HG02870 (cell line): Measurements from ENCODE around the gene TSPEAR.

ENCODE experiments used
- ATAC-seq: cut with Tn5 transposase; IDR thresholded peaks from one replicate; pipeline ENCODE4 v1.9.1; 2021; ENCODE audit warnings: mild to moderate bottlenecking, moderate library complexity; ENCODE audit not compliant: unreplicated experiment

TSPEAR gene

DNA sequence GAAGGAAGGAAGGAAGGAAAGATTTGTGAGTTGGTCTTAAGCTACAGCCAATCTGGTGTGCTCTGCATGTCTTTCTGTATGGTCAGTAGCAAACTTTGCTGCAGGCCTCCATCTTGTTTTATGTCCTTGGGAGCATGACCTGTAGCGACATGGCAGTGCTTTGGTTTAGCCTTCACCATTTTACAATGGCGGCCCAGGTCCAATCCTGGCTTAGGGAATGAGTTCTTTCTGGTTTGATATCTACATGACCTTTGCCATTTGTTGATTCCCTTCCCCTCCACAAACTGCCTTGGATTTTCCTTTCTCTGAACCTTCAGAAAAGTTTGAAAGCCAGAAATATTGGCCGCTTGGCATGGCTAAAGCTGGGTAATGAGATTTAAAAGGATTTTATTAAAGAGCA lies 30.5 kb upstream of the TSPEAR start:
- no peak for ATAC-seq

- no peak for ATAC-seq
Measured at GRCh38 chr21:44740742-44741141, 29.4 kb upstream of the TSPEAR start.

DNA sequence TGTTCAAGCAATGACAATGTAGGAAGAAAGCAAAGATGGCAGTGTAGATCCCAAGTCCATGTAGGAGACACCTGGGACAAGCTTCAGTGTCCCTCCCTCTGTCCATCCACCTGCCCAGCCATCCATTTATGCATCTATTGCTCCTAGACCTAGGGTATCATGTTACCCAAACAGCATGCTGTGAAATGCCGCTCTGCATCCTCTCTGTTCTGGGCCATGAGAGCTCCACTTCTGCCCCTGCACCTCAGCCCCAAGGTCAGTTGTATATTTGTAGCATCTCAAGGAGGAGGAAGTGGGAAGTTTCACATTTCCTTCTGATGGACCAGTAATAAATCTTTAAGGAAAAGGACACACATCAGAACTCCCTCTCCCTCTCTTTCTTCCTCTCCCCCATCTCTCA lies 27.9 kb upstream of the TSPEAR start:
- no peak for ATAC-seq

GRCh38 chr21:44738621-44739020 lies 27.2 kb upstream of the TSPEAR start:
- no peak for ATAC-seq

DNA sequence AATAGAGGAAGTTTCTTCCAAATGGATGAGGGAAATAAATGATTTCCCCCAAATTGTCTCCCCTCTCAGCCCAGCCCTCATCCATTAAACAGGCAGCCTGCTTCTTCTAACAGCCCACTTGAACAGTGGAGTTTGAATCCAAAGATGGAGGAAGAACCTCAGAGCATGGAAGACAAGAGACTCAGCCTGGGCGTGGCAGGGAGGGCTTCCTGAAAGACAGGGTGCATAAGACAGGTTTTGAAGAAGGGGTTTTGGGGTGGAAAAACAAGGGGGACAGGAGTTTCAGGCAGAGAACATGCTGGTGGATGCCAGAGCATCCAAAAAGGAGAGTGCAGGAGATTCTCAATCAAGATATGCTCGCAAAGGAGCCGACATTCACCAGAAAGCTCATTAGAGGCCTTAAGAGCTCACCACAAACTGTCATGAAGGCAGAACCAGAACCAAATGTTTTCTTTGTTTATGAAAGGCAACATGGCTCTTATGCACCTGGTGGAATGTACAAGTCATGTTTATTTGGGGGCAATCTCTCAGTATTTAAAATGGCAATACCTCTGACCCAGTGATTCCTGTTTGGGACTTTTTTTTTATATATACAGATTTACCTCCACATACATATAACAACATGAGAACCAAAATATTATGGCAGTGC lies 26.5 kb upstream of the TSPEAR start:
- no peak for ATAC-seq

- ATAC-seq, result no peak
Measured at GRCh38 chr21:44736291-44737004, 25.1 kb upstream of the TSPEAR start.

GRCh38 chr21:44735821-44736220 lies 24.4 kb upstream of the TSPEAR start:
- ATAC-seq, result no peak

DNA sequence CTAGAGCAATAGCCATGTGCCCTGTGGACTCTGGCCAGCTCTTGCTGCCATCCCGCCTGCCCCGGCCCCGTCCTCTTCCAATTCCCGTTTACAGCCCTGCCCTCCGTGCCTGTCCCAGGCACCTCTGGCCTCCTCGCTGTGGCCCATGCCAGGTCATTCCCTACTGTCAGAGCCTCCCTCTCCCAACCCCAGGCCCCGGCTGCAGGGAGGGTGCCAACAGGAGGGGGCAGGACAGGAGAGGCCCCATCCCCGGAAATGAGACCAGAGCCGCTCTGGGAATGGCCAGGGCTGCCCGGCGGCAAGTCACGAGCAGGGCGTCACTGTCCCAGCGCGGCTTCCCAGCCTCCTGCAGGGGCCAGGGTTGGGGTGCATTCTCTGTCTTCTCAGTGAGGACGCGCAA lies 23.5 kb upstream of the TSPEAR start:
- ATAC-seq, result no peak

DNA sequence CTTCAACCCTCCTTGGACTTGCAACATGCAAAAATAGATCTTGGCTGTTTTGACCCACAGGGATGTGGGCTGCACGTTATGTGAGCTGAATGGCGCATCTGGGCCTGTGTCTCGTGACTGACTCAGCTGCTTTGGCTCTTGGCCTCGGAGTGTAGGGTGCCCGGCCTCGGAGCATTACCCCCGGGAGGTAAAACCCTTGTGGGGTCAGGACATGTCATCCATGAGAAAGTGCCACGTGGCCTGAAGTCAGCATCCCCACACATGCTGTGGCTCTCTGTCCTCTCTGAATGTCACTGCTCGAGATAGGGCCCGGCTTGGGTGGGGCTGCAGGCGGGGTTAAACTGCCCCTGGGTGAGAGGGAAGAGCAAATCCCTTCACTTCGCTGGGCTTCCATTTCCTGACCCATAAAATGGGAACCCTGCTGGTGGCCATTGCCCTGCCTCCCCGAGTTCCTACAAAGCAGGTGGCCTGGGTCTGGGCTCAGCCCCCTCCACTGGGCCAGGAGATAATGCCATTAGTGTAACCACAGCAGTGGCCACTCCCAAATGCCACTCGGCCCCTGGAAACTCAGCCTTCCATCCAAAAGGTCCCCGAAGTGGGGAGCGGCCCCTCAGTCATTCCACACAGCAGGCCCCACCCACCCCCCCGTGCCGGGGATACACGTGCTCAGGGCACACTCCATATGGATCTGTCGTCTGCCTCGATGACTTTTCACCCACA lies 22.8 kb upstream of the TSPEAR start:
- ATAC-seq, result no peak

DNA sequence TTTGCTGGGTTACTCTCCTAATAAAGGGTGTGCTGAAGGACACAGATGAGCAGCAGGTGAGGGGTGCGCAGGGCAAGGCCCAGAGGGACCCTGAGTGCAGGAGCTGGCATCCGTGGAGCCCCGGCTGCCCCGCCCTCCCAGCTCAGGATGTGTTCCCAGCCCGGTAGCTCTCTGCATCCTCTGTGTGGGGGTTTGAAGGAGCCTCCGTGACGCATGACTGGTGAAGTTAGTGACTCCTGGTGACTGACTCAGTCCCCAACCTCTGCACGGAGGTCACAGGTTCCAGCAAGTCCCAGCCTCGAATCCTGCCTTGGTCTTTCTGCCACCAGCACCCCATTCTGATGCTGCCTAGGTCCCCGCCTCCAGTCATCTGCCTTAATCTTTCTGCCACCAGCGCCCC lies 21.6 kb upstream of the TSPEAR start:
- ATAC-seq, result no peak

DNA sequence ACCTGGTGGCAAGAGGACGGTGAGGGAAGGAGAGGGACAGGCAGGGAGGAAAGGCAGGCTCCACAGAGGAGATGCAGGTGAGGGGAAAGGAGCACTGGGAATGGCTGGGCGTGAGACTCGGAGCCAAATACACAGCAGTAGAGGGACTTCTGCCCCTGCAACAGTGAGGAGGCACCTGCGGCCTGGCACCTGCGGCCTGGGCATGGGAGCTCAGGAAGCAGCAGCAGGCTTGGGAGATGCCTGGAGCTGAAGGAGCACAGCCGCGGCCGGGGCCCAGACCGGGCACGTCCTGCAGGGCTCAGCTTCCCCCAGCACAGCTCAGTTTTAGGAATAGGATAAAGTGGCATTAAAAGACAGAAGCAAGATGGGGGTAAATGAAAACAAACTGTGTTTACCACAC lies 20.9 kb upstream of the TSPEAR start:
- ATAC-seq, result no peak

DNA sequence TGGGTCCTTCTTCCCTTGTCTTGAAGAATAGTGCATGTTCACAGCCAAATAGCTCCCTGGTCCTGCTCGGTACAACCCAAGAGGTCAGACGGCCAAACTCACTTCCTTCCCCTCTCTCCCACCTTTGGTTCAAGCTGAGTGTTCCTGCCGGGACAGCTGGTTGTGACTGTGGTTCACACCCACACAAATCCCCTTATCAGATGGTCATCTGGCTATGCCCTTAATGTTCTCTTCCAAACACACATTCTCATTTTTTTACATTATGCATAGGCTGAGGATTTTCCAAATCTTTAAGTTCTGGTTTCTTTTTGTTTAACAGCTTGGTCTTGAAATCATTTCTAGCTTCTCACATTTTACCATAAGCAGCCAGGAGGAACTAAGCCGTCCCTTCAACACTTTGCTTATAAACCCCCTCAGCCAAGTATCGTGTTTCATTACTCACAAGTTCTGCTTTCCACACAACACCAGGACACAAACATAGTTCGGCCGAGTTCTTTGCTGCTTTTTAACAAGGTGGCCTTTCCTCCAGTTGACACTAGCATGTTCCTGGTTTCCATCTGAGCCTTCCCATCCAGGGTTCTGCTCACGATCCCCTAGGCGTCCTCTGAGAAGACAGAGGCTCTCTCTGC lies 19.7 kb upstream of the TSPEAR start:
- ATAC-seq, result no peak

DNA sequence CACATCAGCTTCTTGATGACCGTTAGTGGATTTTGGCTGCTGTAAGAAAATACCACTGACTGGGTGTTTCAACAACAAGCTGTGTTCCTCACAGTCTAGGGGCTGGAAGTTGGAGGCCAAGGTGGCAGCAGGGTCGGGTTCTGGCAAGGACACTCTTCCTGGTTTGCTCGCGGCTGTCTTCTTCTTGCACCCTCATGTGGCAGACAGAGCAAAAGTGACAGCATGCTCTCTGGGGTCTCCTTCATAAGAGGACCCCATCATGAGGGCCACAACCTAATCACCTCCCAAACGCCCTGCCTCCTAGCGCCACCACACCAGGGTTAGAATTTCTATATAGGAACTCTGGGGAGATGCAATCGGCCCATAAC lies 18.6 kb upstream of the TSPEAR start:
- ATAC-seq, result no peak

DNA sequence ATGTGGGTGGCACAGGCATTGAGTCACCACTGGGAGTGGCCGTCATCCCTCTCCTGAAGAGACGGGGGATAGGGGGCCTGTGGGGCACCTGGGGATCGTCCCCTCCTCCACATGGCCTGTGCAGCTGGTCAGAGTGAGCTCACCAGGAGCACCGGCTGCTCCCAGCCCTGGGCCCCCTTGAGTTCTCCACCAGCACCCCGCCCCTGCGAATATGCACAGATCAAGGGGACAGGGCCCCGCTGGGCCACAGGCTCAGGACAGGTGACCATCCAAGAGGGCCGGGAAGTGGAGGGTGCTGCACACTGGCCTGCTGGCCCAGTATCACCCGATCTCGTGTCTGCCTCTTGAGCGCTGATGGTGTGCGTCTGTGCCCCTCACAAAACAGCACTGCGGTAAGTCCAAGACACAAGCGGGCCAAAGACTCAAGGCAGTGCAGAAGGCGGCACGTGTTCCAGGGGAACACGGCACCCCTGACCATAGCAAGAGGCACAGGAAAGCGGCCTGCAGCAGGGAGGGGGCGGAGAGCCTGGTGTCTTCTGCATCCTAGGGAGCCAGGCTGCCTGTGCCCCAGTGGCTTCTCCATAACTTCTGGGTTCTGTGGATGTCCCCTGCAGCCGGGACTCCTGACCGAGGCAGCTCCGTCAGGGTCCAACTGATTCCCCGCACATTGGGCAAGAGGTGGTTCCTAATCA lies 18.1 kb upstream of the TSPEAR start:
- no peak for ATAC-seq

- no peak for ATAC-seq
Measured at GRCh38 chr21:44728716-44729115, 17.3 kb upstream of the TSPEAR start.

GRCh38 chr21:44727757-44728156 lies 16.4 kb upstream of the TSPEAR start:
- ATAC-seq, result no peak

DNA sequence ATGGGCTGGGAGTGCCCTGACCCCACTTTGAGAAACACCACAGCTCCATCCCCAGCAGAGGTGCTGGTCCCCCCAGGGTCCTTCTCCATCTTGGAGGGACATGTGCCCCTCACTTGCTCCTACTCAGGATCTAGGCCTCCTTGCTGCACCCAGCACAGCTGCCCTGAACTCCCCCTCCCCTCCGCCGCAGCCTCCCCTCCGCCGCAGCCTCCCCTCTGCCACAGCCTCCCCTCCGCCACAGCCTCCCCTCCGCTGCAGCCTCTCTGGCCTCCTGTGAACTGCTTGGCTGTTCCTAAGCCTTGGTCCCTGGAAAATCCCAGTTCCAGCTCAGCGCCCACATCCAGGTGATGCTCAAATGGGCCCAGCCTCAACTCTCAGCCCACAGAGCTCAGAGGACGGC lies 15.9 kb upstream of the TSPEAR start:
- ATAC-seq, result no peak

DNA sequence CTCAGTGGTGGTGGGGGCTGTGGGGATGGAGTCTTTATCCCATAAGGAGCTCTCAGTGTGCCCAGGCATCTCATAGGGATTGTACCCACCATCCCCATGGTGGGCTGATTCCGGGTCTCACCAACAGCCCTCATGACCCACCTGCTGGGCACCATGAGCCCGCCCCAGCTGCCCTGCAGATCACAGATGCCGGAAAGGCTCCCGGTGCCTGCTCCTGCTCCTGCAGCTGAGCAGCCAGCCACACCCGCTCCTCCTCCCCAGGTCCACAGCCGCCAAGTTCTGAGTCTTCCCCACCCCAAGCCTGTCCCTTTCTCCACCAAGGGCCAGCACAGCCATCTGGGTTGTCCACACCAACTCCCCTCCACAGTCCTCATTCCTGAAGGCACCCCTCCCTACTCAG lies 15.5 kb upstream of the TSPEAR start:
- no peak for ATAC-seq

DNA sequence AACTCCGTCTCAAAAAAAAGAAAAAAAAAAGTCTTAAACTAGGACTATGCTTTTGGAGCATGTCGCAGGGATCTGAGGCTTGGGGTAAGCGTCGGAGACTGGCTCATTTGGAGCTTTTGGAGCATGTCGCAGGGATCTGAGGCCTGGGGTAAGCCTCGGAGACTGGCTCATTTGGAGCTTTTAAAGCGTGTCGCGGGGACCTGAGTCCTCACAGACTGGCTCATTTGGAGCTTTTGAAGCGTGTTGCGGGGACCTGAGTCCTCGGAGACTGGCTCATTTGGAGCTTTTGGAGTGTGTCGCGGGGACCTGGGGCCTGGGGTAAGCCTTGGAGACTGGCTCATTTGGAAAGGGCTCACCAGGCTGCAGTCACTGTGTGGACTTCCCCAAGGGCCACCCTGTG lies 13.6 kb upstream of the TSPEAR start:
- no peak for ATAC-seq

DNA sequence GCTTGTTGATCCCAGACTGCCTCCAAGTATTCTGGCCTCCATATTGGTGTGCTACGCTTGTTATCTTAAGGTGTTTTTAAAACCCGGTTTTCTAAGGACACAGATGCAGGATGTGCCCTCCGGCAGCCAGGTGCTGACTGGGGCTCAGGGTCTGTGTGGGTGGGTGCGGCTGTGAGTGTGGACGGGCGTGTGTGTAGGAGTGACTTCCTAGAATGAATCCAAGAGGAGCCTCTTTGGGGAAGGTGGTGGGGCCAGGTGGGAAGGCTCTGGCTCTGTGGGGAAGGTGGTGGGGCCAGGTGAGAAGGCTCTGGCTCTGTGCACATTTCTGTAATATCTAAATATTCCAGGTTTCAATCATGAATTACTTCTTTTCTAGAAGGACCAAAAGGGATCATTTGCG lies 12.8 kb upstream of the TSPEAR start:
- ATAC-seq, result no peak
